ENCODE data around the gene DENND2A. TPM values are rescaled to one million over a fixed set of nuclear protein-coding genes. Genes with fewer than 3 reads are reported as not detected.
A peak's percentile ranks its signal among the peaks of the same experiment; 100 is the strongest.

The DENND2A gene
- total and polyA plus RNA-seq, 10 of the 15 experiments (the other 5 are each of a cell fraction or from before 2014, with no cell fraction given), result 0.01 TPM; not detected in 9

DNA sequence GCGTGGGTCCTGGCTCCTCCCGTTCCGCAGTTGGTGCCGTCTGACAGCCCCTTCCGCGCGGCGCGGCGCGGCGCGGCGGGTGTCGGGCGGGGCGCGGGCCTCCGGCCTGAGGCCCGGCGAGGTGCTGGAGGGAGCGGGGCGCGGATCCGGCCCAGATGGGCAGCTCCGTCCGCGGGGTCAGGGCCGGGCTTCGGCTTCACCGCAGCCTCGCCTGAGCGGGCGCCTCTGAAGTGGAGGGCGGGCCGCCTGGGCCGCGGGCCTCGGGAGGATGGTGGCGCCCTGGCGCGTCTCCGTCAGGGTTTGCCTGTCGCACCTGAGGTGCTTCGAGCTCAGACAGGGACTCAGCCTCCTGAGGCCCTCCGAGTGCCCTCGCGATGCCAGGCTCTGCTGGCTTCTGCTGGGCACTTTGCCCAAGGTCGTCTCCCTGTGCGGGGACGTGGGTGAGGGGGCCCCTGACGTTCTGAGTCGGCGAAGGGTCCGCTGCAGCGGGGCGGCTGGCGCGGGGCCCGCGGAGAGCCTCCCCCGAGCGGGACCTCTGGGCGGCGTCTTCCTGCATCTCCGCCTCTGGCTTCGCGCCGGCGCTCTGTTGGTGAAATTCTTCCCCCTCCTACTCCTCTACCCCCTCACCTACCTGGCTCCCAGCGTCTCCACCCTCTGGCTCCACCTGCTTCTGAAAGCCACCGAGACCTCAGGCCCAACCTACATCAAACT, 32.6 kb upstream of the DENND2A start (continued):
- TF ChIP-seq EGR1 (IDR thresholded peaks at IDR 0.05; ENCODE audit: borderline replicate concordance in 1 of 2, low read depth in 2 of 2, low read length in 2 of 2) (no peak), ZNF274 (IDR thresholded peaks at IDR 0.05; ENCODE audit: insufficient read depth, insufficient read length) (no peak), TCF7 (IDR thresholded peaks at IDR 0.05; ENCODE audit: borderline replicate concordance) (no peak), IKZF1 (conservative IDR thresholded peaks at IDR 0.05) (peak; percentile 74), HDAC6 (IDR thresholded peaks at IDR 0.05; ENCODE audit: unreplicated experiment) (no peak), BHLHE40 (IDR thresholded peaks at IDR 0.05; ENCODE audit: borderline replicate concordance in 1 of 2, low read depth in 2 of 2, low read length in 1 of 2) (peak in 1 of 2 experiments; percentile 50; a peak in 2 of 4 replicates), RB1 (IDR thresholded peaks at IDR 0.05; ENCODE audit: borderline replicate concordance) (peak; percentile 68; the same call in 1 of the 2 replicates), SUPT20H (IDR thresholded peaks at IDR 0.05; ENCODE audit: borderline replicate concordance, control insufficient read depth, low read depth, low read length) (no peak), ESRRA (IDR thresholded peaks at IDR 0.05; ENCODE audit: low read length) (no peak), CHD4 (IDR thresholded peaks at IDR 0.05) (no peak), ZZZ3 (IDR thresholded peaks at IDR 0.05; ENCODE audit: control insufficient read depth, insufficient read length, low read depth) (no peak), RAD51 (IDR thresholded peaks at IDR 0.05) (no peak), TCF12 (IDR thresholded peaks at IDR 0.05; ENCODE audit: low read depth, low read length) (no peak), SRF (IDR thresholded peaks at IDR 0.05; ENCODE audit: low read depth in 2 of 2, low read length in 2 of 2) (no peak), CREB1 (IDR thresholded peaks at IDR 0.05; ENCODE audit: low read depth) (no peak)
- TF ChIP-seq, protein P1, sequence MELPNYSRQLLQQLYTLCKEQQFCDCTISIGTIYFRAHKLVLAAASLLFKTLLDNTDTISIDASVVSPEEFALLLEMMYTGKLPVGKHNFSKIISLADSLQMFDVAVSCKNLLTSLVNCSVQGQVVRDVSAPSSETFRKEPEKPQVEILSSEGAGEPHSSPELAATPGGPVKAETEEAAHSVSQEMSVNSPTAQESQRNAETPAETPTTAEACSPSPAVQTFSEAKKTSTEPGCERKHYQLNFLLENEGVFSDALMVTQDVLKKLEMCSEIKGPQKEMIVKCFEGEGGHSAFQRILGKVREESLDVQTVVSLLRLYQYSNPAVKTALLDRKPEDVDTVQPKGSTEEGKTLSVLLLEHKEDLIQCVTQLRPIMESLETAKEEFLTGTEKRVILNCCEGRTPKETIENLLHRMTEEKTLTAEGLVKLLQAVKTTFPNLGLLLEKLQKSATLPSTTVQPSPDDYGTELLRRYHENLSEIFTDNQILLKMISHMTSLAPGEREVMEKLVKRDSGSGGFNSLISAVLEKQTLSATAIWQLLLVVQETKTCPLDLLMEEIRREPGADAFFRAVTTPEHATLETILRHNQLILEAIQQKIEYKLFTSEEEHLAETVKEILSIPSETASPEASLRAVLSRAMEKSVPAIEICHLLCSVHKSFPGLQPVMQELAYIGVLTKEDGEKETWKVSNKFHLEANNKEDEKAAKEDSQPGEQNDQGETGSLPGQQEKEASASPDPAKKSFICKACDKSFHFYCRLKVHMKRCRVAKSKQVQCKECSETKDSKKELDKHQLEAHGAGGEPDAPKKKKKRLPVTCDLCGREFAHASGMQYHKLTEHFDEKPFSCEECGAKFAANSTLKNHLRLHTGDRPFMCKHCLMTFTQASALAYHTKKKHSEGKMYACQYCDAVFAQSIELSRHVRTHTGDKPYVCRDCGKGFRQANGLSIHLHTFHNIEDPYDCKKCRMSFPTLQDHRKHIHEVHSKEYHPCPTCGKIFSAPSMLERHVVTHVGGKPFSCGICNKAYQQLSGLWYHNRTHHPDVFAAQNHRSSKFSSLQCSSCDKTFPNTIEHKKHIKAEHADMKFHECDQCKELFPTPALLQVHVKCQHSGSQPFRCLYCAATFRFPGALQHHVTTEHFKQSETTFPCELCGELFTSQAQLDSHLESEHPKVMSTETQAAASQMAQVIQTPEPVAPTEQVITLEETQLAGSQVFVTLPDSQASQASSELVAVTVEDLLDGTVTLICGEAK (IDR thresholded peaks at IDR 0.05; ENCODE audit: borderline replicate concordance), result no peak
- TF ChIP-seq, protein P2, sequence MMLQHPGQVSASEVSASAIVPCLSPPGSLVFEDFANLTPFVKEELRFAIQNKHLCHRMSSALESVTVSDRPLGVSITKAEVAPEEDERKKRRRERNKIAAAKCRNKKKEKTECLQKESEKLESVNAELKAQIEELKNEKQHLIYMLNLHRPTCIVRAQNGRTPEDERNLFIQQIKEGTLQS (IDR thresholded peaks at IDR 0.05; ENCODE audit: borderline replicate concordance, extremely low read depth, low read depth, low read length), result no peak

Measured in GM12878 (cell line).